Esophagus squamous epithelium (tissue), 5 donors: ENCODE measurements around the gene HOXB8. TPM values are rescaled to one million over a fixed set of nuclear protein-coding genes. Genes with fewer than 3 reads are reported as not detected.

ENCODE experiments used
- DNase-seq: peaks from one replicate; lab custom pipeline; 2025; lab: John Stamatoyannopoulos, UW
- H3K27ac ChIP-seq, 4 donors: fragments of 200-600 bp; sonication (generic); one replicate each; pipeline ENCODE4 v1.5.1; 2016 to 2019; ENCODE audit warnings: mild to moderate bottlenecking in 1 of 4
- H3K27me3 ChIP-seq, 4 donors: fragments of 200-600 bp; sonication (generic); 1 replicate in 3 of 4; 2 replicates in 1 of 4; pipeline versions ENCODE4 v1.5.1 to v1.6.0; 2017 to 2021; ENCODE audit warnings: antibody characterized with exemption in 1 of 4
- H3K36me3 ChIP-seq, 3 donors: fragments of 200-600 bp; sonication (generic); one replicate each; pipeline ENCODE4 v1.5.1; 2016 to 2019
- H3K4me1 ChIP-seq, 3 donors: fragments of 200-600 bp; sonication (generic); one replicate each; pipeline ENCODE4 v1.5.1; 2017 to 2019
- H3K4me3 ChIP-seq, 4 donors: fragments of 200-600 bp; sonication (generic); 1 replicate in 3 of 4; 2 replicates in 1 of 4; pipeline ENCODE4 v1.5.1; 2016 to 2019; ENCODE audit warnings: mild to moderate bottlenecking in 2 of 4, moderate library complexity in 1 of 4
- H3K9me3 ChIP-seq, 3 donors: fragments of 200-600 bp; sonication (generic); one replicate each; pipeline ENCODE4 v1.5.1; 2016 to 2019
- CTCF ChIP-seq, 6 experiments: fragments of 450-650 bp in 4 of 6; fragments of 200-600 bp in 2 of 6; sonication (generic) in 2 of 6; IDR thresholded peaks; one replicate each; pipeline ENCODE4 v1.5.1; 2016 to 2019; ENCODE audit warnings: antibody characterized with exemption in 6 of 6, mild to moderate bottlenecking in 4 of 6, moderate library complexity in 4 of 6
- POLR2A ChIP-seq, 4 donors: fragments of 450-650 bp; IDR thresholded peaks; one replicate each; pipeline ENCODE4 v1.6.1; 2017; ENCODE audit warnings: antibody characterized with exemption in 4 of 4, mild to moderate bottlenecking in 4 of 4, moderate library complexity in 3 of 4
- WGBS, 2 donors: methylation state at CpG; one replicate each; pipeline ENCODE4 v1.1.5; 2018; 5-methylcytosine and 5-hydroxymethylcytosine counted together
- intact Hi-C: fragments of 100-400 bp; cut with DNase I; formaldehyde crosslinking; loops from one replicate; pipeline ENCODE4 v1.15.0; 2022
- total RNA-seq, 4 donors: library from RNA; depleted of rRNA; stranded (reverse); fragments of >200 nt; gene quantifications; one replicate each; pipeline ENCODE4 v1.1.0, GENCODE V29; 2016
- donor health status: DM: yes; HTN: yes; CAD: no.

The HOXB8 gene
- total RNA-seq, 4 donors from 2014 or later, result not detected

GRCh38 chr17:48623583-48623982 lies 8.5 kb upstream of the HOXB8 start:
- TF ChIP-seq POLR2A (IDR thresholded peaks at IDR 0.05), result no peak
- no peak for TF ChIP-seq CTCF (IDR thresholded peaks at IDR 0.05)
- Histone ChIP-seq H3K4me3 (no peak overlapping the region), H3K36me3 (no peaks in the 10 kb centered on the region), H3K4me1 (peaks cover 22 to 34% (median 23%) of the 10 kb centered on the region in 3 donors), H3K27me3 (peaks cover 48 to 100% (median 77%) of the 10 kb centered on the region in 4 donors), H3K9me3 (no peaks in the 10 kb centered on the region), H3K27ac (no peak overlapping the region)
- DNase-seq, result no peak
- 22 to 38% methylated on average over 3 to 4 of the region's 4 CpGs for WGBS, 2 donors
- intact Hi-C loops, result no loop called here

DNA sequence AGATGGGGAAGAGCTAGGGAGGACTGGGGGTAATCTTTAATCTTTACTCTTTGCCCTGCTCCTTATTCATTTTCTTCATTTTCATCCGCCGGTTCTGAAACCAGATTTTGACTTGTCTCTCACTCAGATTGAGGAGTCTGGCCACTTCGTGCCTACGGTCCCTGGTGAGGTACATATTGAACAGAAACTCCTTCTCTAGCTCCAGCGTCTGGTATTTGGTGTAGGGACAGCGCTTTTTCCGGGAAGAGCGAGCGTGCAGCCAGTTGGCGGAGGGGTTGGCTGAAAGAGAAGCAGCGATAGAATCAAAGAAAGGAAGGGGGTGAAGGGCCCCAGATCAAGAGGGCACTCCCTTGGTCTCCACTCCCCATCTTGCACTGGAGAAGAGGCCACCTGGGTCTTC lies 7.8 kb upstream of the HOXB8 start:
- DNase-seq, result no peak
- intact Hi-C loops, result no loop called here
- Histone ChIP-seq H3K27ac (no peak overlapping the region), H3K27me3 (peaks cover 48 to 100% (median 76%) of the 10 kb centered on the region in 4 donors), H3K36me3 (no peaks in the 10 kb centered on the region), H3K9me3 (no peaks in the 10 kb centered on the region), H3K4me1 (peaks cover 22 to 41% (median 23%) of the 10 kb centered on the region in 3 donors), H3K4me3 (no peak overlapping the region)
- WGBS, 2 donors, result 19 to 41% methylated on average over 10 to 11 of the region's 11 CpGs
- TF ChIP-seq POLR2A (IDR thresholded peaks at IDR 0.05) (no peak), CTCF (IDR thresholded peaks at IDR 0.05) (no peak)

DNA sequence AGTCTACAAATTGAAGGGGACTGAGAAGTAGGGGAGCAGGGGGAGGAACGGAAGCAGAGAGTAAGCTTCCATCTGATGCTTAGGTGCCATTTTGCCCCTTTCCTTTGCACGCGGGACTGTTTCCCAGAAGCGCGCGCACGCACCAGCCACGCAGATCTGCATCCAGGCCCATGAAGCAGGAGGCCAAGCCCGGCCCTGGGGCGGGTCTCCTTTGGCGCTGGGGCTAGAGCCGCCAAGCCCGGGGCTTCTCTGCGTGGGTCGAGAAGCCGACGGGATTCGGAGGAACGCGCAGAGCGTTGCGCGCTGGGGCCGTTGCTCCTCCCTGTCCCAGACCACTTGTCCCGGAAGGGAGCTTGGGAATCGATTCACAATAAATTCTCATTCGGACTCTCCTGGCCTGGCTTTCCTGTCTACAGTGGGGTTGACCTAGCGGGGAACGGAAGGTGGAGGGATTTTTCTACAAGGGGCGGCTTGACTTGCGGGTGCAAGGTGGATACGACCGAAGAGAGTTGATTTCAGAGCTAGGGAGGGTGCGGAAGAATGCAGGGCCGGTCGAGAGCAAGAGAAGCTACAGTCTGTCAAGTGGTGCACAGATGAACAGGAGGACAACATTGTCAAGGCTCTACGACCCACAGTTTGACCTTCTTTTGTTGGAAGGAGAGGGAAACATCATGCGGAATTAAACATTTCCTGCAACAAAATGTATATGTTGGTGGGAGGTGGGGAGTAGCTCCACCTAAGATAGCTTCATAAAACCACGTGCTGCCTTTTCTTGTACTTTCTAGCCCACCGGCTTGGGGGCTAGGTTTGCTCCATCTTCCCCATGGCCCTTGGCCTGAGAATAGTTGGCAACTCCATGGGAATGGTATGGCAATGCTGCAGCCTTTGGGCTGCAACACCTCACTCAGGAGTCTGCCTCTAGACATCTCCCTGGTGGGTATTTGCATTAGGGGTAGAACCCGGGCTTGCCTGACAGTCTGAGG lies 6.6 kb upstream of the HOXB8 start:
- no peak overlapping the region for H3K4me3 ChIP-seq
- no peak for TF ChIP-seq POLR2A (IDR thresholded peaks at IDR 0.05)
- TF ChIP-seq CTCF (IDR thresholded peaks at IDR 0.05), result no peak
- no peaks in the 10 kb centered on the region for H3K9me3 ChIP-seq
- intact Hi-C loops, result no loop called here
- no peak for DNase-seq
- 20 to 26% methylated on average over 17 to 25 of the region's 41 CpGs for WGBS, 2 donors
- H3K27me3 ChIP-seq, result peaks cover 52 to 100% (median 74%) of the 10 kb centered on the region in 4 donors
- H3K4me1 ChIP-seq, result peaks cover 19 to 41% (median 21%) of the 10 kb centered on the region in 3 donors
- no peak overlapping the region for H3K27ac ChIP-seq
- no peaks in the 10 kb centered on the region for H3K36me3 ChIP-seq

DNA sequence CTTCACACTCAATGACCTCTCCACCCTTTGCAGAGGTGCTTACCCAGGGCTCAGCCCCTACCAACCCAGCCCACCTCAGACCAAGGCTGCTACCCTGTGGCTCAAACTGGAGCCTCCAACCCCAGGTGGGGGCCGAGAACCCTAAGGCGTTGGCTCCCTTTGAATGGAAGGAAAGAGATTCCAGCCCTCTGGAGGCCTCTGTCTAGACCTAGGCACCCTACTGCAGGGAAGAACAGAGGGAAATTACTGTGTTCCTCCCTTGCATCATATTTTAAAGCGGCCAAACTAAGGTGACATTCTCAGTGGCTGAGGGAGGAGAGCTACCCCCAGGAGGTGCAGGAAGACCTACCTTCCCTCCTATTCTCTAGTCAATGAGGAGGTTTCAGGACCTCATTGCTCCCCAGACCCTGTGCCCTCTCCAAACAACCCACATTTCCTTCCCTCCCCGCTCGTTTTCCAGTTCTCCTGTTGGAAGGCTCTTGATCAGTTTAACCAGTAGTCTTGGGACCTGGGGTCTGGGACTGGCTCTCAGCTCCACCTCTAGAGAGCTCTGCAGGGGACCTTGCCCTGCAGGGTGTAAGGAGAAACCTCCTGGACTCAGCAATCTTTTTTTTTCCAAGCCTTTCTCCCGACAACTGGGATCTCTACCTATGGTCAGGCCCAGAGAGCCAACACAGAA lies 5.5 kb upstream of the HOXB8 start:
- Histone ChIP-seq H3K36me3 (no peaks in the 10 kb centered on the region), H3K4me1 (peaks cover 9 to 30% (median 10%) of the 10 kb centered on the region in 3 donors), H3K9me3 (no peaks in the 10 kb centered on the region), H3K27ac (no peak overlapping the region), H3K27me3 (peaks cover 49 to 100% (median 74%) of the 10 kb centered on the region in 4 donors), H3K4me3 (no peak overlapping the region)
- no peak for DNase-seq
- WGBS, 2 donors, result 31 to 36% methylated on average over 6 of the region's 6 CpGs
- TF ChIP-seq POLR2A (IDR thresholded peaks at IDR 0.05), result no peak
- intact Hi-C loops, result no loop called here

GRCh38 chr17:48619826-48620449 lies 4.8 kb upstream of the HOXB8 start:
- DNase-seq, result no peak
- H3K4me1 ChIP-seq, result peaks cover 3 to 23% (median 3%) of the 10 kb centered on the region in 3 donors
- no peaks in the 10 kb centered on the region for H3K36me3 ChIP-seq
- H3K9me3 ChIP-seq, result no peaks in the 10 kb centered on the region
- WGBS, 2 donors, result 28 to 54% methylated on average over 3 to 7 of the region's 32 CpGs
- H3K27me3 ChIP-seq, result peaks cover 42 to 100% (median 79%) of the 10 kb centered on the region in 4 donors
- intact Hi-C loops, result no loop called here
- no peak for TF ChIP-seq POLR2A (IDR thresholded peaks at IDR 0.05)
- no peak for TF ChIP-seq CTCF (IDR thresholded peaks at IDR 0.05)
- no peak overlapping the region for H3K27ac ChIP-seq
- no peak overlapping the region for H3K4me3 ChIP-seq
